HepG2 (cell line): Measurements from ENCODE around the gene PCBD2. TPM values are rescaled to one million over a fixed set of nuclear protein-coding genes. Genes with fewer than 3 reads are reported as not detected.

ENCODE experiments used
- ARNTL ChIP-seq: sonication (generic); formaldehyde crosslinking; IDR thresholded peaks from 2 replicates; pipeline ENCODE4 v1.4.0; 2020; ENCODE audit warnings: mild to moderate bottlenecking, missing genetic modification reagents
- CCDC6 ChIP-seq: sonication (generic); formaldehyde crosslinking; IDR thresholded peaks from 2 replicates; pipeline ENCODE4 v1.8.1; 2022; ENCODE audit warnings: mild to moderate bottlenecking, missing genetic modification reagents, moderate library complexity
- FOSL2 ChIP-seq: sonication (generic); formaldehyde crosslinking; IDR thresholded peaks from 2 replicates; pipeline ENCODE4 v1.4.0; 2020; ENCODE audit warnings: missing genetic modification reagents
- HOMEZ ChIP-seq: IDR thresholded peaks from 2 replicates; pipeline ENCODE4 v1.6.1; 2016; ENCODE audit warnings: low read depth
- LCORL ChIP-seq, 2 experiments: fragments of 450-650 bp in 1 of 2; sonication (generic) in 1 of 2; formaldehyde crosslinking in 1 of 2; IDR thresholded peaks; 2 replicates each; pipeline versions ENCODE4 v1.5.0 to v1.6.1; 2017 to 2020; ENCODE audit warnings: antibody characterized with exemption in 1 of 2, missing genetic modification reagents in 1 of 2
- MTA1 ChIP-seq: sonication (generic); formaldehyde crosslinking; IDR thresholded peaks from 2 replicates; pipeline ENCODE4 v1.4.0; 2020; ENCODE audit warnings: missing genetic modification reagents, mild to moderate bottlenecking, borderline replicate concordance
- NFKB2 ChIP-seq: sonication (generic); formaldehyde crosslinking; IDR thresholded peaks from 2 replicates; pipeline ENCODE4 v1.4.0; 2020; ENCODE audit warnings: missing genetic modification reagents, borderline replicate concordance
- SMAD1 ChIP-seq: sonication (generic); formaldehyde crosslinking; IDR thresholded peaks from 2 replicates; pipeline ENCODE4 v1.4.0; 2020; ENCODE audit warnings: missing genetic modification reagents, low read depth, mild to moderate bottlenecking, borderline replicate concordance
- SP5 ChIP-seq: IDR thresholded peaks from 2 replicates; pipeline ENCODE4 v1.6.1; 2016; ENCODE audit warnings: low read depth, borderline replicate concordance
- TGIF2 ChIP-seq: IDR thresholded peaks from 2 replicates; pipeline ENCODE4 v1.6.1; 2016; ENCODE audit warnings: control low read depth, missing compliant biosample characterization
- ZC3H4 ChIP-seq: sonication (generic); formaldehyde crosslinking; IDR thresholded peaks from 2 replicates; pipeline ENCODE4 v1.4.0; 2020; ENCODE audit warnings: missing genetic modification reagents, borderline replicate concordance
- ZFP36L1 ChIP-seq: sonication (generic); formaldehyde crosslinking; IDR thresholded peaks from 2 replicates; pipeline ENCODE4 v1.8.0; 2022; ENCODE audit warnings: mild to moderate bottlenecking, missing genetic modification reagents, moderate library complexity
- ZKSCAN8 ChIP-seq: IDR thresholded peaks from 2 replicates; pipeline ENCODE4 v1.6.1; 2016; ENCODE audit warnings: borderline replicate concordance, missing genetic modification reagents, missing compliant biosample characterization
- ZNF20 ChIP-seq: sonication (generic); formaldehyde crosslinking; IDR thresholded peaks from 2 replicates; pipeline ENCODE4 v1.4.0; 2020; ENCODE audit warnings: mild to moderate bottlenecking, moderate library complexity, missing genetic modification reagents
- ZNF772 ChIP-seq: sonication (generic); formaldehyde crosslinking; IDR thresholded peaks from 2 replicates; pipeline ENCODE4 v1.5.0; 2020; ENCODE audit warnings: mild to moderate bottlenecking, missing genetic modification reagents
- ZSCAN30 ChIP-seq: sonication (generic); formaldehyde crosslinking; IDR thresholded peaks from 2 replicates; pipeline ENCODE4 v1.5.0; 2020; ENCODE audit warnings: mild to moderate bottlenecking, missing genetic modification reagents
- polyA plus RNA-seq, 8 experiments: library from polyadenylated mRNA; depleted of rRNA in 3 of 8; stranded (reverse) in 7 of 8; unstranded in 1 of 8; fragments of >200 nt; fragmentation: Illumina TruSeq in 4 of 8; extraction: Trizol in 4 of 8; gene quantifications; 2 replicates each; pipeline versions ENCODE4 v1.2.1 to v1.2.3, GENCODE V29; 2011 to 2016; ENCODE audit warnings: low read depth in 4 of 8, missing spikeins in 1 of 8, mixed read lengths in 1 of 8; ENCODE audit not compliant: insufficient read depth in 1 of 8
- total RNA-seq, 5 experiments: library from RNA; depleted of rRNA; stranded (reverse); fragments of >200 nt; fragmentation: Illumina TruSeq; extraction: Trizol; gene quantifications; 2 replicates each; pipeline ENCODE4 v1.2.3, GENCODE V29; 2016; ENCODE audit warnings: low read depth in 1 of 5

Gene PCBD2
- total and polyA plus RNA-seq, 2 of the 13 experiments (the other 11 are each of a cell fraction or from before 2014, with no cell fraction given): 5.5 to 12.0 TPM

DNA sequence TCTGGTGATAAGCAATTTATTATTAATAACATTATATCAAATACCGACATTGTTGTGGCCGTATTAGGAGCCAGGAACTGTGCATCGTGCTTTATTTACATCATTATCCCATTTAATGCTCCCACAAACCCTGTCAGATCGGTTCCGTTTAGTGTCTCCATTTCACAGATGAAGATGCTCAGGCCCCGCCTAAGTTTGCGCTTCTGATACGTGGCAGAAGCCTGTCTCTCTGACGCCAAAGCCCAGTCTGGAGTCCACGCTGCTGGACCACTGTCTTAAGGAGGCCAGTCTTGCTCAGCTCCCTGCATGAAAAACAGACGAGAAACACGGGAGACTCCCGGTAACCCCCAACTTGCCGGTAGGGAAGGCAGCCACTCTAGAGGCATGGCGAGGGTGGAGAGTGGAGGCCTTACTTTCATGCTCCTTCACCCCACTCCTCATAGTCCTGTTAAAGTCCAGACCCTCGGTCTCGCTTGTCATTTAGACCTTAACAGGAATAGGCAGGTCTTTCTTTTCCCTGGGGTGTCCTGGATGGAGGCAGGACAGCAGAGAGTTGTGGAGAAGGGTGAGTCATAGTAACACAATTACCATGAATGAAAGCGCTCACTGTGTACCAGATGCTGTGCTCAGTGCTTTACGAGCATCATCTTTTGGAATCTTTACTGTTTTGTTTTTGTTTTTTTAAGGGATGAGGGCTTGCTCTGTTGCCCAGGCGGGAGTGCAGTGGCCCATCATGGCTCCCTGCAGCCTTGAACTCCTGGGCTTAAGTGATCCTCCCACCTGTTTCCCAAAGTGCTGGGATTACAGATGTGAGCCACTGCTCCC is 29.9 kb upstream of the PCBD2 start (continued):
- no peak for TF ChIP-seq CCDC6
- TF ChIP-seq ARNTL (CRISPR knock-in tag): 0 out of 2 replicates have a peak, but pooled peaks have one; percentile 10
- TF ChIP-seq MTA1 (CRISPR knock-in tag): no peak
- TF ChIP-seq SP5: 0 out of 2 replicates have a peak, but pooled peaks have one; percentile 5
- no peak for TF ChIP-seq HOMEZ
- TF ChIP-seq ZNF20 (CRISPR knock-in tag): no peak
- no peak for TF ChIP-seq NFKB2 (CRISPR knock-in tag)
- no peak for TF ChIP-seq TGIF2 (CRISPR knock-in tag)
- 0 out of 2 replicates have a peak, but pooled peaks have one; percentile 25 for TF ChIP-seq LCORL (IDR thresholded peaks at IDR 0.05)
- no peak for TF ChIP-seq LCORL (CRISPR knock-in tag; IDR thresholded peaks at IDR 0.05)
- no peak for TF ChIP-seq ZKSCAN8
- no peak for TF ChIP-seq ZC3H4 (CRISPR knock-in tag)
- TF ChIP-seq ZFP36L1 (CRISPR knock-in tag): no peak
- TF ChIP-seq ZSCAN30 (CRISPR knock-in tag): 0 out of 2 replicates have a peak, but pooled peaks have one; percentile 6
- peak; percentile 80 for TF ChIP-seq FOSL2 (CRISPR knock-in tag)
- 0 out of 2 replicates have a peak, but pooled peaks have one; percentile 3 for TF ChIP-seq ZNF772 (CRISPR knock-in tag)
- TF ChIP-seq SMAD1 (CRISPR knock-in tag): no peak
- TF ChIP-seq, all 625 proteins: peak for 27
